ENCODE measurements around the gene KCNA10.

DNA sequence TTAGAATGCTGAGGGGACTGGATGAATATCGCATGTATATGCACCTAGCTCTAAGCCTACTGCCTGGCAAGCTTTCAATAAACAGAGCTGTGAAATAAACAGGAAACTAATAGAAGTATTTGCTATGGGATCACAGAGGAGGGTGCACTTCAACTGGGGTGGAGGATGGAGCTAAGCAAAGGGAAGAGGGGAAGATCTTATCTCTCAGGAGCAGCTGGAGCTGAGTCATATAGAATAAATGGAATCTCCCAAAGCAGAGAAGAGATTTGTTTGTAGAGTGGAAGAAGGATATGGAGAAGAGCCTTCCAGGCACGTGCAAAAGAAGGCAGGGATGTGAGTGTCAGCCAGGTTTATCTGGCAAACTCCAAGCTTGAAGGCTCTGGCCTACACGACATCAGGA, 17.0 kb upstream of the KCNA10 start:
- TF ChIP-seq, protein P1, sequence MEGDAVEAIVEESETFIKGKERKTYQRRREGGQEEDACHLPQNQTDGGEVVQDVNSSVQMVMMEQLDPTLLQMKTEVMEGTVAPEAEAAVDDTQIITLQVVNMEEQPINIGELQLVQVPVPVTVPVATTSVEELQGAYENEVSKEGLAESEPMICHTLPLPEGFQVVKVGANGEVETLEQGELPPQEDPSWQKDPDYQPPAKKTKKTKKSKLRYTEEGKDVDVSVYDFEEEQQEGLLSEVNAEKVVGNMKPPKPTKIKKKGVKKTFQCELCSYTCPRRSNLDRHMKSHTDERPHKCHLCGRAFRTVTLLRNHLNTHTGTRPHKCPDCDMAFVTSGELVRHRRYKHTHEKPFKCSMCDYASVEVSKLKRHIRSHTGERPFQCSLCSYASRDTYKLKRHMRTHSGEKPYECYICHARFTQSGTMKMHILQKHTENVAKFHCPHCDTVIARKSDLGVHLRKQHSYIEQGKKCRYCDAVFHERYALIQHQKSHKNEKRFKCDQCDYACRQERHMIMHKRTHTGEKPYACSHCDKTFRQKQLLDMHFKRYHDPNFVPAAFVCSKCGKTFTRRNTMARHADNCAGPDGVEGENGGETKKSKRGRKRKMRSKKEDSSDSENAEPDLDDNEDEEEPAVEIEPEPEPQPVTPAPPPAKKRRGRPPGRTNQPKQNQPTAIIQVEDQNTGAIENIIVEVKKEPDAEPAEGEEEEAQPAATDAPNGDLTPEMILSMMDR (IDR thresholded peaks at IDR 0.05), result no peak
- TF ChIP-seq POLR2A (IDR thresholded peaks at IDR 0.05) (no peak), POLR2AphosphoS5 (IDR thresholded peaks at IDR 0.05) (no peak)

All from prostate gland (tissue), 2 donors.